GM21723 (cell line): Measurements from ENCODE around the gene PARP2.
"Not testable (repeated sequence)": the region's sequence is repeated elsewhere in the genome, so short reads cannot be mapped to it uniquely, and the experiment has no call there.

Experiments used
- ATAC-seq: cut with Tn5 transposase; IDR thresholded peaks from one replicate; pipeline ENCODE4 v1.9.1; 2021; ENCODE audit warnings: mild to moderate bottlenecking, moderate library complexity; ENCODE audit not compliant: unreplicated experiment

Gene PARP2

GRCh38 chr14:20346713-20347112 is 3.3 kb downstream of the PARP2 start:
- no peak for ATAC-seq

- ATAC-seq: no peak
Observed at GRCh38 chr14:20347747-20348146, 4.3 kb downstream of the PARP2 start.

DNA sequence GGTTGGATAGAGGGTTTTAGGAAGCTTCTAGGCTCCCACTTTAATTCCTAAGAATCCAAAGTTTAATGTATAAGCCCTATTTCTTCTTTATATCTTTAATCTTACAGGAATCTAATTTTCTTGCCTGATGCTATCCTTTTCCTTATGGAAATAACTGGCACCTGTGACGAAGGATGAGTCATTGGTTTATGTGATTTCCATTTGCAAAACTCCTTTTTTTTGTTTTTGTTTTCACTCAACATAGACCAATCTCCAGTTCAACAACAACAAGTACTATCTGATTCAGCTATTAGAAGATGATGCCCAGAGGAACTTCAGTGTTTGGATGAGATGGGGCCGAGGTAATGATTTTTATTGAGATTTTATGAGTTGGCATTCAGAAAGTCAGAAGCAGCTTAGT is 6.8 kb downstream of the PARP2 start:
- no peak for ATAC-seq

GRCh38 chr14:20350860-20351259 is 7.4 kb downstream of the PARP2 start:
- ATAC-seq: no peak

DNA sequence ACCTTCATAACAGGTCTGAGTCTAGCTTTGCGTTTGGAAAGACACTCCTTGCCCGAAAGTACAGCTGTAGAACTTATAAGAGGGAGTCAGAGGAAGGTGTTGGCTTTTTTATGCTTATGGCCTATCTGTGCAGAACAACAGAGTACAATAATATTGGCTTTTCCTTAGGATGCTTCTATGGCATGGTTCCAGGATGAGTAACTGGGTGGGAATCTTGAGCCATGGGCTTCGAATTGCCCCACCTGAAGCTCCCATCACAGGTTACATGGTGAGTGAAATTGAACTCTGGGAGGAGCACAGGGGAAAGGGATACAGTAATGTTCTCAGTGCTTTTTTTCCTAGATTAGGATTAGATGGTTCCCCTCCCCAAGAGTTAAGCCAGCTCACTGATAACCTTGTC is 13.0 kb downstream of the PARP2 start:
- ATAC-seq: no peak

DNA sequence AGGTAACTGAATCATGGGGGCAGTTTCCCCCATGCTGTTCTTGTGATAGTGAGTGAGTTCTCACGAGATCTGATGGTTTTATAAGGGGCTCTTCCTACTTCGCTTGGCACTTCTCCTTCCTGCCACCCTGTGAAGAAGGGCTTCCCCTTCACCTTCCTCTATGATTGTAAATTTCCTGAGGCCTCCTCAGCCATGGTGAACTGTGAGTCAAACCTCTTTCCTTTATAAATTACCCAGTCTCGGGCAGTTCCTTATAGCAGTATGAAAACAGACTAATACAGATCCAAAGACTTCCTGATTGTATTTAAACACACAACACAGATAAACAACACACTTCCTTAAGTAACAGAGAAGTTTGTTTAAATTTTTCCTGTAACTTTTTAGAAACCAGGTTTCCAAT is 15.0 kb downstream of the PARP2 start:
- not testable (repeated sequence) for ATAC-seq

- no peak for ATAC-seq
Observed at GRCh38 chr14:20365928-20366327, 22.5 kb downstream of the PARP2 start.

DNA sequence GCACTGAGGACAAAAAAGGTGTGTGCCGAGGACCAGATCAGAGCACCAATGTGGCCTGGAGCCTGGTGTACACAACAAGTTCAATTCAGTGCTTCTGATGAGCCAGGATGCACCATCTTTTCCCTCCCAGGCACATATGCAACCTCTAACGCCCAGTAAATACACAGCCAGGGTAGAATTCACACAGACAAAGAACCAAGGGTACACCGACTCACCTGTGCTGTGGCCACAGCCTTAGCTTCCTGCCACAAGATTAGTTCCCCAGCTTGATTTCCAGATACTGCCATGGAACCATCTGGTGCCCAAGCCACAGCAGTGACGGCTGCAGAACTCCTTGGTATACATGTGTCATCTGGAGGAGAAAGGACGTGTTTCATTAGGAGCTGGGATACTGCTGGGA is 29.4 kb downstream of the PARP2 start:
- ATAC-seq: no peak

GRCh38 chr14:20375471-20375870 is 32.0 kb downstream of the PARP2 start:
- ATAC-seq: no peak

GRCh38 chr14:20376071-20376588 is 32.7 kb downstream of the PARP2 start:
- no peak for ATAC-seq

DNA sequence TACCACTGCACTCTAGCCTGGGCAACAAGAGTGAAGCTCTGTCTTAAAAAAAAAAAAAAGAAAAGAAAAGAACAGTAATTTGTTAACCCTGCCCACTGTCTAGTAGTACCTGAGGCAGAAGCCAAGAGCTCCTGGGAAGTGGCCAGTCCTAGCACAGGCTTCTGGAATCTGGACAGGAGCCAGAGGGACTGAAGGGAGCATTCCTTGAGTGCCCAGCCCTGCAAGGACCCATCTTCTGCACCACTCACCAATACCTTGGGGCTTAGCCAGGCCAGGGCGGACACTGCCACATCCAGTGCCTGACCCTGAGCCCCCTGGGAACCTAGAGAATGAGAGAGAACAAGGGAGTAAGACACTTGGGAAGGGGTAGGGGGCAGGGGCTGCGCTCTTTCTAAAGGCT is 33.7 kb downstream of the PARP2 start:
- no peak for ATAC-seq

DNA sequence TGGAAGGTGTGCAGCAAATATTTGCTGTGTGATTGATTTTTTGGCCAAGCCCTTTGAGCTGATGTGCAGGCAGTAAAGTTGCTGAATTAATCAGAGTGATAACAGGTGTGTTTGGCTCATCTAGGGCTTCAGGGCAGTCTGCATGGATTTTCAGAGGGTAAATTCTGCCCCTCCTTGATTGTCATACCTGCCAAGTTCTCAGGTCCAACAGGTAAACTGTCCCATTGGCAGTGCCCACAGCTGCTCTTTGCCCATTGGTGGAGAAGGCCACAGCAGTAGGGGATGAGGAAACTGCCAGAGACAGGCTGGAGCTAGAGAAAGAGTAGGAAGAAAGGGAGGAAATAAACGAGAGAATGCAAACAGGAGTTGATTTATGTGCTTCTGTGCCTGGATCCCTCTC is 36.3 kb downstream of the PARP2 start:
- no peak for ATAC-seq

- no peak for ATAC-seq
Observed at GRCh38 chr14:20380681-20381080, 37.2 kb downstream of the PARP2 start.

DNA sequence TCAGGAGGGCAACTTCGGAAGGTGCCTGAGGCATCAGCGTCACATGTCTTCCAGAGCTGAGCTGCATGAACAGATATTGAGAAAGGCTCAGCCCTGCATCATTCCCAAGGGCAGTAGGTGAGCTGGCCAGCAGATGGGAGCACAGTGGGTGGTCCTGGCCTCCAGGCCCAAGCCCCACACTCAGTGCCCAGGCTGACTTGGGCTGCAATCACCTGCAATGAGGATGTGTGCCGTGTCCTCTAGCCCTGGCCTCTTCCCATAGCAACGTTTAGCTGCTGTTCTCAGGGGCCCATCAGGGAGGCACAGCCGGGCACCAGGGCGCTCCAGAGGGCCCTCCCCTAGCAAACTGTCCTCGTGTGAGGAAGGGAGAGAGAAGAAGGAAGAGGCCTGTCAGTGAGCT is 37.9 kb downstream of the PARP2 start:
- ATAC-seq: no peak

GRCh38 chr14:20382526-20382925 is 39.1 kb downstream of the PARP2 start:
- ATAC-seq: no peak

DNA sequence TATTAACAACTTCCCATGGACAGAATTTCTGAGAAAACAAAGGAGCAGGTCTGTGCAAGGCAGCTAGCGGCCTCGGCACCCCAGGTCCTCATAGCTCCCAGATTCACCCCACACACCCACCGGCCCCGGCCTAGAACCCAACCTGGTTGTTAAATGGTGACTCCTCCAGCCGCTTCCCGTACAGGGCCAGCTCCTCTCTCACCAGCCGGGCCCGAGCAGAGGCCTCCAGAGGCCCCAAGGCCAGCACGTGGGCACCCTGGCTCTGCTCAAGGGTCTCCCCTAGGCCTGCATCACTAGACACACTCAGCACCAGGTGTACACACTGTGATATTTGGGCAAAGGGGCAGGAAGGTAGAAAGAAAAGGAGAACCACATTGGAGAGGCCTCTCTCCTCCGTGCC is 39.6 kb downstream of the PARP2 start:
- no peak for ATAC-seq

GRCh38 chr14:20383636-20384035 is 40.2 kb downstream of the PARP2 start:
- ATAC-seq: no peak

- ATAC-seq: no peak
Observed at GRCh38 chr14:20384321-20384720, 40.9 kb downstream of the PARP2 start.

- ATAC-seq: no peak
Observed at GRCh38 chr14:20384886-20385285, 41.5 kb downstream of the PARP2 start.

GRCh38 chr14:20386276-20386855 is 42.9 kb downstream of the PARP2 start:
- ATAC-seq: no peak

GRCh38 chr14:20387576-20387975 is 44.1 kb downstream of the PARP2 start:
- ATAC-seq: no peak

DNA sequence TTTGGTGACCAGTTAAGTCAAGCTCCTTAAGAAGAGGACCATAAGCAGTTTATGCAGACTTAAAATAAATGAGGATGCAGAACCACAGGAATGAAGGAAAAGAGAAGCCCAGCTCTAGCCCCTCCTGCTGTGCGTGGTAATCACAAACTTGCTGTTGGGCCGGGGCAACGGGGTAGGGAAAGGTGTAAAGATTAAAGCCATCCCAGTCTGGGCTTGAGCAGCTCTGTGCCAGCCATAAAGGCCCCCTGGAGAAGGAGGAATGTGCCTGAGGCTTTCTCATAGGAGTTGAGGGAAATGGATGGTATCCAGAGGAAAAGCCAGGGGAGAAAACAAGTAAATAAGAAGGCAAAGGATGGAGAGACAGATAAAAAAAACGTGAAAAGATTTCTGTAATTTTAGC is 44.7 kb downstream of the PARP2 start:
- no peak for ATAC-seq

- ATAC-seq: no peak
Observed at GRCh38 chr14:20391505-20391904, 48.1 kb downstream of the PARP2 start.
